GM23338 (cell line): Measurements from ENCODE around the gene IGFBPL1. TPM values are rescaled to one million over a fixed set of nuclear protein-coding genes. Genes with fewer than 3 reads are reported as not detected.

ENCODE experiments used
- ATAC-seq: fragments of 200-7000 bp; cut with Tn5 transposase; 3 replicates; pipeline ENCODE4 v1.9.1; 2020
- DNase-seq: peaks from one replicate; pipeline ENCODE4 v3.0.0-alpha.2; 2015; ENCODE audit warnings: low spot score
- H2AFZ ChIP-seq: fragments of 200-600 bp; sonication (generic); 2 replicates; pipeline ENCODE4 v1.8.0; 2016; ENCODE audit warnings: antibody characterized with exemption, mild to moderate bottlenecking, moderate library complexity
- H3F3A ChIP-seq: fragments of 200-600 bp; sonication (generic); replicated peaks from 2 replicates; pipeline ENCODE4 v1.8.0; 2017; ENCODE audit warnings: antibody characterized with exemption, mixed run types, low read depth
- H3K27ac ChIP-seq: fragments of 200-600 bp; sonication (generic); 2 replicates; pipeline ENCODE4 v1.6.1; 2016; ENCODE audit warnings: low read depth
- H3K27me3 ChIP-seq: fragments of 200-600 bp; sonication (generic); 2 replicates; pipeline ENCODE4 v1.8.0; 2016; ENCODE audit warnings: mild to moderate bottlenecking, mixed run types, moderate library complexity; ENCODE audit not compliant: insufficient read depth
- H3K36me3 ChIP-seq: fragments of 200-600 bp; sonication (generic); 2 replicates; pipeline ENCODE4 v1.8.0; 2016; ENCODE audit warnings: mild to moderate bottlenecking; ENCODE audit not compliant: insufficient read depth
- H3K4me1 ChIP-seq: fragments of 200-600 bp; sonication (generic); 2 replicates; pipeline ENCODE4 v1.8.0; 2016; ENCODE audit warnings: mild to moderate bottlenecking, moderate library complexity; ENCODE audit not compliant: insufficient read depth
- H3K4me2 ChIP-seq: fragments of 200-600 bp; sonication (generic); 2 replicates; pipeline ENCODE4 v1.7.1; 2017; ENCODE audit warnings: mixed run types
- H3K4me3 ChIP-seq: fragments of 200-600 bp; sonication (generic); 2 replicates; pipeline ENCODE4 v1.6.1; 2016; ENCODE audit warnings: mixed run types
- H3K79me2 ChIP-seq: fragments of 200-600 bp; sonication (generic); replicated peaks from 2 replicates; pipeline ENCODE4 v1.8.0; 2017; ENCODE audit warnings: mild to moderate bottlenecking; ENCODE audit not compliant: insufficient read depth
- H3K9me2 ChIP-seq: fragments of 200-600 bp; sonication (generic); 2 replicates; pipeline ENCODE4 v1.8.0; 2017; ENCODE audit not compliant: insufficient read depth
- H4K20me1 ChIP-seq: fragments of 200-600 bp; sonication (generic); replicated peaks from 2 replicates; pipeline ENCODE4 v1.8.0; 2017; ENCODE audit warnings: mild to moderate bottlenecking; ENCODE audit not compliant: insufficient read depth
- H3K27ac Mint-ChIP-seq: 2 replicates; pipeline ENCODE4 v1.8.0; 2020; ENCODE audit warnings: inconsistent platforms, mild to moderate bottlenecking, moderate library complexity, mixed read lengths
- H3K27me3 Mint-ChIP-seq: 3 replicates; pipeline ENCODE4 v1.8.0; 2022; ENCODE audit warnings: low read depth, mild to moderate bottlenecking, moderate library complexity, mixed read lengths, inconsistent platforms; ENCODE audit not compliant: insufficient read depth, poor library complexity
- H3K36me3 Mint-ChIP-seq: 3 replicates; pipeline ENCODE4 v1.8.0; 2021; ENCODE audit warnings: low read depth, mild to moderate bottlenecking, inconsistent platforms, moderate library complexity, mixed read lengths
- H3K4me1 Mint-ChIP-seq: 3 replicates; pipeline ENCODE4 v1.8.0; 2020; ENCODE audit warnings: mild to moderate bottlenecking, inconsistent platforms, mixed read lengths
- H3K4me3 Mint-ChIP-seq: 3 replicates; pipeline ENCODE4 v1.8.0; 2021; ENCODE audit warnings: moderate library complexity, mild to moderate bottlenecking, inconsistent platforms, mixed read lengths
- H3K9me3 Mint-ChIP-seq: 3 replicates; pipeline ENCODE4 v1.8.0; 2020; ENCODE audit warnings: moderate library complexity, mild to moderate bottlenecking, inconsistent platforms, mixed read lengths
- CREB1 ChIP-seq: fragments of 250-450 bp; sonication (Bioruptor Pico); IDR thresholded peaks from 2 replicates; pipeline ENCODE4 v1.5.0; 2020; ENCODE audit warnings: low read depth, mild to moderate bottlenecking, moderate library complexity
- EZH2 ChIP-seq: fragments of 200-600 bp; sonication (generic); IDR thresholded peaks from one replicate; pipeline ENCODE4 v1.8.0; 2017; ENCODE audit warnings: antibody characterized with exemption, mild to moderate bottlenecking, low read depth; ENCODE audit not compliant: unreplicated experiment
- EZH2phosphoT487 ChIP-seq: fragments of 200-600 bp; sonication (generic); IDR thresholded peaks from one replicate; pipeline ENCODE4 v1.8.1; 2018; ENCODE audit warnings: antibody characterized with exemption; ENCODE audit not compliant: unreplicated experiment
- JUNB ChIP-seq: IDR thresholded peaks from one replicate; pipeline ENCODE4 v1.6.1; 2016; ENCODE audit warnings: antibody characterized with exemption; ENCODE audit not compliant: unreplicated experiment
- NANOG ChIP-seq: IDR thresholded peaks from 2 replicates; pipeline ENCODE4 v1.6.1; 2016; ENCODE audit warnings: antibody characterized with exemption, borderline replicate concordance
- POLR2AphosphoS5 ChIP-seq: IDR thresholded peaks from 2 replicates; pipeline ENCODE4 v1.6.1; 2016; ENCODE audit warnings: antibody characterized with exemption, low read depth
- STAT1 ChIP-seq: IDR thresholded peaks from one replicate; pipeline ENCODE4 v1.6.1; 2016; ENCODE audit warnings: antibody characterized with exemption; ENCODE audit not compliant: unreplicated experiment
- ZNF114 ChIP-seq: fragments of 250-450 bp; sonication (Bioruptor Pico); IDR thresholded peaks from 2 replicates; pipeline ENCODE4 v1.5.0; 2020; ENCODE audit warnings: mild to moderate bottlenecking, moderate library complexity
- ZNF331 ChIP-seq: fragments of 250-450 bp; sonication (Bioruptor Pico); IDR thresholded peaks from 2 replicates; pipeline ENCODE4 v1.5.0; 2020; ENCODE audit warnings: low read depth, mild to moderate bottlenecking, moderate library complexity
- polyA plus RNA-seq: library from polyadenylated mRNA; unstranded; fragments of >200 nt; fragmentation: Nextera tagmentation; extraction: Ambion mirVana; gene quantifications from 2 replicates; pipeline ENCODE4 v1.2.1, GENCODE V29; 2016
- total RNA-seq: library from RNA; depleted of rRNA; stranded (reverse); fragments of >200 nt; shearing (Covaris generic); gene quantifications from 2 replicates; pipeline ENCODE4 v1.2.3, GENCODE V29; 2014
- TF ChIP-seq, protein P1 (sequence below): IDR thresholded peaks from 2 replicates; pipeline ENCODE4 v1.6.1; 2016; ENCODE audit warnings: antibody characterized with exemption
- TF ChIP-seq, protein P2 (sequence below): IDR thresholded peaks from one replicate; pipeline ENCODE4 v1.6.1; 2018; ENCODE audit warnings: antibody characterized with exemption; ENCODE audit not compliant: unreplicated experiment
- TF ChIP-seq, protein P3 (sequence below), 2 experiments: fragments of 200-600 bp in 1 of 2; sonication (generic) in 1 of 2; conservative IDR thresholded peaks; 2 replicates each; pipeline versions ENCODE4 v1.5.1 to v1.6.1; 2016 to 2017; ENCODE audit warnings: antibody characterized with exemption in 2 of 2, low read depth in 2 of 2, mild to moderate bottlenecking in 2 of 2, moderate library complexity in 1 of 2
- TF ChIP-seq, protein P4 (sequence below): fragments of 250-450 bp; sonication (Bioruptor Pico); IDR thresholded peaks from 2 replicates; pipeline ENCODE4 v1.5.0; 2020; ENCODE audit warnings: mild to moderate bottlenecking, moderate library complexity

Gene IGFBPL1
- total and polyA plus RNA-seq, 2 experiments from 2014 or later, result 9.4 to 75.6 TPM

DNA sequence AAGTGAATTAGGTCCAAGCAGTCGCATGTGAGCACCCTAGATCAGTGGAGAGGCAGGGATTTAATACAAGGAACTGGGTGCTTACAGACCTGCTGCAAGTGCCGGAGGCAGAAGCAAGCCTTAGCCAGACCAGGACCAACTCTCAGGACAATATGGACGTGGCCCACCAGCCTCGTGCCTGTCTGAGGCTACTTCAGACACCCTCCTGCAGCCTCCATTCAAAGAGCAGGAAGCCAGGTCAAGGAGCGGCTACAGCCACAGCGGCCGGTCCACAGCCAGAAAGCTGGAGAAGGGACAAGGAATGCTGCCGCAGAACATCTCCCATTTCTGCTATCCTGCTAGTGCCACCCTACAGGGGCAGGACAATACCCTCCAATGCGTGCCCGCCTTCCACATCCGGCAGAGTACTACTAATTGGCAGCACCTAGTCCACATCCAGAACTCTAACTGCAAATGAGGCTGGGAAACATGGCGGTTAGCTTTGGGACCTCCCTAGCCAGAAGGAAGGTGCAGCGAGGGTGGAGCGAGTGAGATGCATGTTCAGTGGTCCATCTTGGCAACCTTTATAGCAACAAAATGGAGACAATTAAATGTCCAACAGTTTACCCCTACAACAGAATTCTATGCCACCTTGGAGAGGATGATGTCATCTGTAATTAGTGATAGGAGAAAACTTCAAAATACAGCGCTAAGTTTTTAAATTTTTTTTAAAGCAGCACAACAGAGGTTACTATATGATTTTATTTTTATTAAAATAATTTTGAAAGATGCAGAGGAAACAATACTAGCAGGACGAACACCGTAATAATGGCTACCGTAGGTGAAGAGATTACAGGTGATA, 32.8 kb downstream of the IGFBPL1 start:
- H3K4me3 ChIP-seq, result peak overlapping the region; percentile 95

More for the DNA sequence above, 32.8 kb downstream of the IGFBPL1 start:
- no peak for DNase-seq
- Histone ChIP-seq H3F3A (no peaks in the 10 kb centered on the region), H3K36me3 (no peaks in the 10 kb centered on the region; the same call in 1 of the 2 replicates), H3K27me3 (no peaks in the 10 kb centered on the region), H4K20me1 (peaks cover 12% of the 10 kb centered on the region), H3K4me1 (peaks cover 19% of the 10 kb centered on the region), H3K27ac (no peak overlapping the region), H3K4me2 (peak overlapping the region; percentile 95), H2AFZ (peak overlapping the region; percentile 83), H3K9me2 (no peaks in the 10 kb centered on the region), H3K79me2 (peaks cover 29% of the 10 kb centered on the region)
- H3K27ac Mint-ChIP-seq, result peak overlapping the region; percentile 40; the same call in 1 of the 2 replicates
- H3K4me3 Mint-ChIP-seq, result peak overlapping the region; percentile 94
- H3K36me3 Mint-ChIP-seq, result peaks cover 22% of the 10 kb centered on the region
- no peak for ATAC-seq
- H3K9me3 Mint-ChIP-seq, result no peaks in the 10 kb centered on the region
- TF ChIP-seq JUNB (no peak), ZNF114 (CRISPR knock-in tag) (no peak), EZH2 (no peak), STAT1 (no peak), ZNF331 (CRISPR knock-in tag) (no peak), CREB1 (CRISPR knock-in tag) (no peak), POLR2AphosphoS5 (no peak), NANOG (no peak), EZH2phosphoT487 (no peak)
- TF ChIP-seq, protein P1, sequence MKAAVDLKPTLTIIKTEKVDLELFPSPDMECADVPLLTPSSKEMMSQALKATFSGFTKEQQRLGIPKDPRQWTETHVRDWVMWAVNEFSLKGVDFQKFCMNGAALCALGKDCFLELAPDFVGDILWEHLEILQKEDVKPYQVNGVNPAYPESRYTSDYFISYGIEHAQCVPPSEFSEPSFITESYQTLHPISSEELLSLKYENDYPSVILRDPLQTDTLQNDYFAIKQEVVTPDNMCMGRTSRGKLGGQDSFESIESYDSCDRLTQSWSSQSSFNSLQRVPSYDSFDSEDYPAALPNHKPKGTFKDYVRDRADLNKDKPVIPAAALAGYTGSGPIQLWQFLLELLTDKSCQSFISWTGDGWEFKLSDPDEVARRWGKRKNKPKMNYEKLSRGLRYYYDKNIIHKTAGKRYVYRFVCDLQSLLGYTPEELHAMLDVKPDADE, result no peak
- TF ChIP-seq, protein P2, sequence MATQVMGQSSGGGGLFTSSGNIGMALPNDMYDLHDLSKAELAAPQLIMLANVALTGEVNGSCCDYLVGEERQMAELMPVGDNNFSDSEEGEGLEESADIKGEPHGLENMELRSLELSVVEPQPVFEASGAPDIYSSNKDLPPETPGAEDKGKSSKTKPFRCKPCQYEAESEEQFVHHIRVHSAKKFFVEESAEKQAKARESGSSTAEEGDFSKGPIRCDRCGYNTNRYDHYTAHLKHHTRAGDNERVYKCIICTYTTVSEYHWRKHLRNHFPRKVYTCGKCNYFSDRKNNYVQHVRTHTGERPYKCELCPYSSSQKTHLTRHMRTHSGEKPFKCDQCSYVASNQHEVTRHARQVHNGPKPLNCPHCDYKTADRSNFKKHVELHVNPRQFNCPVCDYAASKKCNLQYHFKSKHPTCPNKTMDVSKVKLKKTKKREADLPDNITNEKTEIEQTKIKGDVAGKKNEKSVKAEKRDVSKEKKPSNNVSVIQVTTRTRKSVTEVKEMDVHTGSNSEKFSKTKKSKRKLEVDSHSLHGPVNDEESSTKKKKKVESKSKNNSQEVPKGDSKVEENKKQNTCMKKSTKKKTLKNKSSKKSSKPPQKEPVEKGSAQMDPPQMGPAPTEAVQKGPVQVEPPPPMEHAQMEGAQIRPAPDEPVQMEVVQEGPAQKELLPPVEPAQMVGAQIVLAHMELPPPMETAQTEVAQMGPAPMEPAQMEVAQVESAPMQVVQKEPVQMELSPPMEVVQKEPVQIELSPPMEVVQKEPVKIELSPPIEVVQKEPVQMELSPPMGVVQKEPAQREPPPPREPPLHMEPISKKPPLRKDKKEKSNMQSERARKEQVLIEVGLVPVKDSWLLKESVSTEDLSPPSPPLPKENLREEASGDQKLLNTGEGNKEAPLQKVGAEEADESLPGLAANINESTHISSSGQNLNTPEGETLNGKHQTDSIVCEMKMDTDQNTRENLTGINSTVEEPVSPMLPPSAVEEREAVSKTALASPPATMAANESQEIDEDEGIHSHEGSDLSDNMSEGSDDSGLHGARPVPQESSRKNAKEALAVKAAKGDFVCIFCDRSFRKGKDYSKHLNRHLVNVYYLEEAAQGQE, result no peak
- TF ChIP-seq, protein P3, sequence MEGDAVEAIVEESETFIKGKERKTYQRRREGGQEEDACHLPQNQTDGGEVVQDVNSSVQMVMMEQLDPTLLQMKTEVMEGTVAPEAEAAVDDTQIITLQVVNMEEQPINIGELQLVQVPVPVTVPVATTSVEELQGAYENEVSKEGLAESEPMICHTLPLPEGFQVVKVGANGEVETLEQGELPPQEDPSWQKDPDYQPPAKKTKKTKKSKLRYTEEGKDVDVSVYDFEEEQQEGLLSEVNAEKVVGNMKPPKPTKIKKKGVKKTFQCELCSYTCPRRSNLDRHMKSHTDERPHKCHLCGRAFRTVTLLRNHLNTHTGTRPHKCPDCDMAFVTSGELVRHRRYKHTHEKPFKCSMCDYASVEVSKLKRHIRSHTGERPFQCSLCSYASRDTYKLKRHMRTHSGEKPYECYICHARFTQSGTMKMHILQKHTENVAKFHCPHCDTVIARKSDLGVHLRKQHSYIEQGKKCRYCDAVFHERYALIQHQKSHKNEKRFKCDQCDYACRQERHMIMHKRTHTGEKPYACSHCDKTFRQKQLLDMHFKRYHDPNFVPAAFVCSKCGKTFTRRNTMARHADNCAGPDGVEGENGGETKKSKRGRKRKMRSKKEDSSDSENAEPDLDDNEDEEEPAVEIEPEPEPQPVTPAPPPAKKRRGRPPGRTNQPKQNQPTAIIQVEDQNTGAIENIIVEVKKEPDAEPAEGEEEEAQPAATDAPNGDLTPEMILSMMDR (conservative IDR thresholded peaks at IDR 0.05; ENCODE audit: low read depth in 2 of 2), result no peak
- TF ChIP-seq, protein P4, sequence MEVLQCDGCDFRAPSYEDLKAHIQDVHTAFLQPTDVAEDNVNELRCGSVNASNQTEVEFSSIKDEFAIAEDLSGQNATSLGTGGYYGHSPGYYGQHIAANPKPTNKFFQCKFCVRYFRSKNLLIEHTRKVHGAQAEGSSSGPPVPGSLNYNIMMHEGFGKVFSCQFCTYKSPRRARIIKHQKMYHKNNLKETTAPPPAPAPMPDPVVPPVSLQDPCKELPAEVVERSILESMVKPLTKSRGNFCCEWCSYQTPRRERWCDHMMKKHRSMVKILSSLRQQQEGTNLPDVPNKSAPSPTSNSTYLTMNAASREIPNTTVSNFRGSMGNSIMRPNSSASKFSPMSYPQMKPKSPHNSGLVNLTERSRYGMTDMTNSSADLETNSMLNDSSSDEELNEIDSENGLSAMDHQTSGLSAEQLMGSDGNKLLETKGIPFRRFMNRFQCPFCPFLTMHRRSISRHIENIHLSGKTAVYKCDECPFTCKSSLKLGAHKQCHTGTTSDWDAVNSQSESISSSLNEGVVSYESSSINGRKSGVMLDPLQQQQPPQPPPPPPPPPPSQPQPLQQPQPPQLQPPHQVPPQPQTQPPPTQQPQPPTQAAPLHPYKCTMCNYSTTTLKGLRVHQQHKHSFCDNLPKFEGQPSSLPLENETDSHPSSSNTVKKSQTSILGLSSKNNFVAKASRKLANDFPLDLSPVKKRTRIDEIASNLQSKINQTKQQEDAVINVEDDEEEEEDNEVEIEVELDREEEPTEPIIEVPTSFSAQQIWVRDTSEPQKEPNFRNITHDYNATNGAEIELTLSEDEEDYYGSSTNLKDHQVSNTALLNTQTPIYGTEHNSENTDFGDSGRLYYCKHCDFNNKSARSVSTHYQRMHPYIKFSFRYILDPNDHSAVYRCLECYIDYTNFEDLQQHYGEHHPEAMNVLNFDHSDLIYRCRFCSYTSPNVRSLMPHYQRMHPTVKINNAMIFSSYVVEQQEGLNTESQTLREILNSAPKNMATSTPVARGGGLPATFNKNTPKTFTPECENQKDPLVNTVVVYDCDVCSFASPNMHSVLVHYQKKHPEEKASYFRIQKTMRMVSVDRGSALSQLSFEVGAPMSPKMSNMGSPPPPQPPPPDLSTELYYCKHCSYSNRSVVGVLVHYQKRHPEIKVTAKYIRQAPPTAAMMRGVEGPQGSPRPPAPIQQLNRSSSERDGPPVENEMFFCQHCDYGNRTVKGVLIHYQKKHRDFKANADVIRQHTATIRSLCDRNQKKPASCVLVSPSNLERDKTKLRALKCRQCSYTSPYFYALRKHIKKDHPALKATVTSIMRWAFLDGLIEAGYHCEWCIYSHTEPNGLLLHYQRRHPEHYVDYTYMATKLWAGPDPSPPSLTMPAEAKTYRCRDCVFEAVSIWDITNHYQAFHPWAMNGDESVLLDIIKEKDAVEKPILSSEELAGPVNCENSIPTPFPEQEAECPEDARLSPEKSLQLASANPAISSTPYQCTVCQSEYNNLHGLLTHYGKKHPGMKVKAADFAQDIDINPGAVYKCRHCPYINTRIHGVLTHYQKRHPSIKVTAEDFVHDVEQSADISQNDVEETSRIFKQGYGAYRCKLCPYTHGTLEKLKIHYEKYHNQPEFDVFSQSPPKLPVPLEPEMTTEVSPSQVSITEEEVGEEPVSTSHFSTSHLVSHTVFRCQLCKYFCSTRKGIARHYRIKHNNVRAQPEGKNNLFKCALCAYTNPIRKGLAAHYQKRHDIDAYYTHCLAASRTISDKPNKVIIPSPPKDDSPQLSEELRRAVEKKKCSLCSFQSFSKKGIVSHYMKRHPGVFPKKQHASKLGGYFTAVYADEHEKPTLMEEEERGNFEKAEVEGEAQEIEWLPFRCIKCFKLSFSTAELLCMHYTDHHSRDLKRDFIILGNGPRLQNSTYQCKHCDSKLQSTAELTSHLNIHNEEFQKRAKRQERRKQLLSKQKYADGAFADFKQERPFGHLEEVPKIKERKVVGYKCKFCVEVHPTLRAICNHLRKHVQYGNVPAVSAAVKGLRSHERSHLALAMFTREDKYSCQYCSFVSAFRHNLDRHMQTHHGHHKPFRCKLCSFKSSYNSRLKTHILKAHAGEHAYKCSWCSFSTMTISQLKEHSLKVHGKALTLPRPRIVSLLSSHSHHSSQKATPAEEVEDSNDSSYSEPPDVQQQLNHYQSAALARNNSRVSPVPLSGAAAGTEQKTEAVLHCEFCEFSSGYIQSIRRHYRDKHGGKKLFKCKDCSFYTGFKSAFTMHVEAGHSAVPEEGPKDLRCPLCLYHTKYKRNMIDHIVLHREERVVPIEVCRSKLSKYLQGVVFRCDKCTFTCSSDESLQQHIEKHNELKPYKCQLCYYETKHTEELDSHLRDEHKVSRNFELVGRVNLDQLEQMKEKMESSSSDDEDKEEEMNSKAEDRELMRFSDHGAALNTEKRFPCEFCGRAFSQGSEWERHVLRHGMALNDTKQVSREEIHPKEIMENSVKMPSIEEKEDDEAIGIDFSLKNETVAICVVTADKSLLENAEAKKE (CRISPR knock-in tag), result no peak
- H3K27me3 Mint-ChIP-seq, result peaks cover 15% of the 10 kb centered on the region
- peaks cover 19% of the 10 kb centered on the region for H3K4me1 Mint-ChIP-seq
